GM21529 (cell line): ENCODE results near the gene RPS29.

Source experiments
- ATAC-seq: cut with Tn5 transposase; IDR thresholded peaks from one replicate; pipeline ENCODE4 v1.9.1; 2021; ENCODE audit not compliant: unreplicated experiment

Gene RPS29

GRCh38 chr14:49553106-49553505 is 33.1 kb downstream of the RPS29 start:
- no peak for ATAC-seq

- ATAC-seq = no peak
Measured at GRCh38 chr14:49551569-49551968, 34.6 kb downstream of the RPS29 start.

- no peak for ATAC-seq
Measured at GRCh38 chr14:49550286-49551184, 35.6 kb downstream of the RPS29 start.

- no peak for ATAC-seq
Measured at GRCh38 chr14:49549881-49550280, 36.3 kb downstream of the RPS29 start.

- ATAC-seq = no peak
Measured at GRCh38 chr14:49549446-49549845, 36.7 kb downstream of the RPS29 start.

GRCh38 chr14:49546766-49547165 is 39.4 kb downstream of the RPS29 start:
- no peak for ATAC-seq

- no peak for ATAC-seq
Measured at GRCh38 chr14:49545716-49546115, 40.5 kb downstream of the RPS29 start.

- no peak for ATAC-seq
Measured at GRCh38 chr14:49545071-49545470, 41.1 kb downstream of the RPS29 start.

- no peak for ATAC-seq
Measured at GRCh38 chr14:49541049-49541448, 45.1 kb downstream of the RPS29 start.

- no peak for ATAC-seq
Measured at GRCh38 chr14:49538852-49539251, 47.3 kb downstream of the RPS29 start.
